GM18861 (cell line): ENCODE results near the gene TNRC6A.
"Not testable (repeated sequence)": the region's sequence is repeated elsewhere in the genome, so short reads cannot be mapped to it uniquely, and the experiment has no call there.

Source experiments
- ATAC-seq: cut with Tn5 transposase; IDR thresholded peaks from one replicate; pipeline ENCODE4 v1.9.1; 2021; ENCODE audit not compliant: unreplicated experiment

TNRC6A gene

GRCh38 chr16:24810951-24811843 is 81.7 kb downstream of the TNRC6A start:
- no peak for ATAC-seq

GRCh38 chr16:24812813-24813212 is 83.4 kb downstream of the TNRC6A start:
- not testable (repeated sequence) for ATAC-seq

- ATAC-seq: no peak
Observed at GRCh38 chr16:24815021-24815420, 85.6 kb downstream of the TNRC6A start.

GRCh38 chr16:24816688-24817087 is 87.2 kb downstream of the TNRC6A start:
- no peak for ATAC-seq

- ATAC-seq: no peak
Observed at GRCh38 chr16:24819462-24820040, 90.1 kb downstream of the TNRC6A start.

- ATAC-seq: no peak
Observed at GRCh38 chr16:24820522-24820921, 91.1 kb downstream of the TNRC6A start.

GRCh38 chr16:24821129-24821528 is 91.7 kb downstream of the TNRC6A start:
- ATAC-seq: no peak

- no peak for ATAC-seq
Observed at GRCh38 chr16:24822542-24822941, 93.1 kb downstream of the TNRC6A start.

- ATAC-seq: no peak
Observed at GRCh38 chr16:24822974-24823373, 93.5 kb downstream of the TNRC6A start.

- ATAC-seq: no peak
Observed at GRCh38 chr16:24825696-24826095, 96.2 kb downstream of the TNRC6A start.

- no peak for ATAC-seq
Observed at GRCh38 chr16:24826096-24826690, 96.7 kb downstream of the TNRC6A start.

GRCh38 chr16:24826817-24827566 is 97.5 kb downstream of the TNRC6A start:
- ATAC-seq: no peak

GRCh38 chr16:24829153-24829552 is 99.7 kb downstream of the TNRC6A start:
- ATAC-seq: no peak

- ATAC-seq: no peak
Observed at GRCh38 chr16:24833352-24833751, 103.9 kb downstream of the TNRC6A start.

- ATAC-seq: no peak
Observed at GRCh38 chr16:24834459-24835335, 105.2 kb downstream of the TNRC6A start.

GRCh38 chr16:24836836-24837235 is 107.4 kb downstream of the TNRC6A start:
- ATAC-seq: no peak

GRCh38 chr16:24837969-24838368 is 108.5 kb downstream of the TNRC6A start:
- ATAC-seq: no peak

- no peak for ATAC-seq
Observed at GRCh38 chr16:24838554-24839266, 109.3 kb downstream of the TNRC6A start.

- ATAC-seq: no peak
Observed at GRCh38 chr16:24839347-24839972, 110.0 kb downstream of the TNRC6A start.
